Measurements from ENCODE around the gene ADAT2. TPM values are rescaled to one million over a fixed set of nuclear protein-coding genes. Genes with fewer than 3 reads are reported as not detected.
"Not testable (repeated sequence)": the region's sequence is repeated elsewhere in the genome, so short reads cannot be mapped to it uniquely, and the experiment has no call there.

The ADAT2 gene
- total and polyA plus RNA-seq, 2 donors (not counting 1 experiment from before 2014, with no cell fraction given), result 13.6 to 16.0 TPM

- Mint-ChIP-seq H3K27ac (no peak overlapping the region), H3K27me3 (no peaks in the 10 kb centered on the region), H3K9me3 (ENCODE audit: insufficient read depth) (no peaks in the 10 kb centered on the region), H3K4me3 (peak overlapping the region; percentile 95), H3K4me1 (peaks cover 33% of the 10 kb centered on the region)
- no peaks in the 10 kb centered on the region for H3K36me3 ChIP-seq (replicated peaks in 1 of 2; ENCODE audit: control extremely low read depth in 1 of 2, control insufficient read depth in 1 of 2, extremely low read depth in 1 of 2, insufficient read depth in 2 of 2, low read length in 1 of 2)
- no peaks in the 10 kb centered on the region for H3K27me3 ChIP-seq (replicated peaks in 1 of 4; ENCODE audit: control extremely low read depth in 1 of 4, control insufficient read depth in 3 of 4, insufficient read depth in 4 of 4, low read length in 3 of 4)
- H3K4me2 ChIP-seq (replicated peaks; ENCODE audit: low read depth, low read length, poor library complexity, severe bottlenecking), result peak overlapping the region; percentile 87
- peaks cover 24% of the 10 kb centered on the region for H3K79me2 ChIP-seq (ENCODE audit: control insufficient read depth, insufficient read depth, low read length)
- WGBS (ENCODE audit: insufficient coverage), result 100% methylated on average over 1 of the region's 6 CpGs
- H3K9me3 ChIP-seq (ENCODE audit: control extremely low read depth in 1 of 3, control insufficient read depth in 2 of 3, insufficient read depth in 1 of 3, low read length in 2 of 3), result no peaks in the 10 kb centered on the region
- peak overlapping the region; percentile 98 for H2AFZ ChIP-seq (ENCODE audit: insufficient read depth, low read depth, low read length, poor library complexity, severe bottlenecking)
- DNase-seq (no peak), ATAC-seq (ENCODE audit: low read depth) (no peak)
- peak overlapping the region; percentile 8 to 88 (median 83) for H3K4me3 ChIP-seq (ENCODE audit: control extremely low read depth in 1 of 5, extremely low read depth in 1 of 5, insufficient read depth in 1 of 5, low read depth in 2 of 5, low read length in 4 of 5)
- no peak for TF ChIP-seq CTCF (IDR thresholded peaks at IDR 0.05)
- no peak for TF ChIP-seq EZH2 (IDR thresholded peaks at IDR 0.05; ENCODE audit: borderline replicate concordance, insufficient read depth, low read depth, low read length, poor library complexity, severe bottlenecking)
- peaks cover 15 to 18% of the 10 kb centered on the region in 2 donors for H3K4me1 ChIP-seq (ENCODE audit: control insufficient read depth in 2 of 2, insufficient read depth in 2 of 2, low read length in 2 of 2)
- POLR2A ChIA-PET, result interaction anchor here (1.9 kb wide), 1 partner anchor 394 kb away, joined by 10 read pairs; the partner anchor contains the start of gene LTV1
- H4K20me1 ChIP-seq (ENCODE audit: control insufficient read depth, insufficient read depth, low read length, poor library complexity, severe bottlenecking), result no peaks in the 10 kb centered on the region
- H3K9ac ChIP-seq (ENCODE audit: low read length), result peak overlapping the region; percentile 81
- intact Hi-C loops (cut with micrococcal nuclease), result no loop called here
- CTCF ChIA-PET, result interaction anchor here (1.1 kb wide), 1 partner anchor 757 kb away, joined by 5 read pairs; no protein-coding TSS in a partner anchor
- peak overlapping the region in 1 of 2 donors; percentile 82 for H3K27ac ChIP-seq (ENCODE audit: low read length in 2 of 2)
Observed at GRCh38 chr6:143449082-143449713, 1.3 kb downstream of the ADAT2 start.

- H3K9me3 Mint-ChIP-seq (ENCODE audit: insufficient read depth); H3K27ac Mint-ChIP-seq; H3K36me3 ChIP-seq (replicated peaks in 1 of 2; ENCODE audit: control extremely low read depth in 1 of 2, control insufficient read depth in 1 of 2, extremely low read depth in 1 of 2, insufficient read depth in 2 of 2, low read length in 1 of 2); H3K9me3 ChIP-seq (ENCODE audit: control extremely low read depth in 1 of 3, control insufficient read depth in 2 of 3, insufficient read depth in 1 of 3, low read length in 2 of 3); POLR2A ChIA-PET; H2AFZ ChIP-seq (ENCODE audit: insufficient read depth, low read depth, low read length, poor library complexity, severe bottlenecking); CTCF ChIA-PET; intact Hi-C loops (cut with micrococcal nuclease); H3K9ac ChIP-seq (ENCODE audit: low read length); ATAC-seq (ENCODE audit: low read depth); H3K27me3 ChIP-seq (replicated peaks in 1 of 4; ENCODE audit: control extremely low read depth in 1 of 4, control insufficient read depth in 3 of 4, insufficient read depth in 4 of 4, low read length in 3 of 4); H3K4me3 ChIP-seq (ENCODE audit: control extremely low read depth in 1 of 5, extremely low read depth in 1 of 5, insufficient read depth in 1 of 5, low read depth in 2 of 5, low read length in 4 of 5); DNase-seq; H3K27me3 Mint-ChIP-seq; H3K27ac ChIP-seq (ENCODE audit: low read length in 2 of 2); H4K20me1 ChIP-seq (ENCODE audit: control insufficient read depth, insufficient read depth, low read length, poor library complexity, severe bottlenecking); H3K4me3 Mint-ChIP-seq; H3K4me2 ChIP-seq (replicated peaks; ENCODE audit: low read depth, low read length, poor library complexity, severe bottlenecking): not testable (repeated sequence)
- peaks cover 29% of the 10 kb centered on the region for H3K4me1 Mint-ChIP-seq
- WGBS (ENCODE audit: insufficient coverage), result no CpG with 5 or more reads among the region's 2 CpGs
- Histone ChIP-seq H3K4me1 (ENCODE audit: control insufficient read depth in 2 of 2, insufficient read depth in 2 of 2, low read length in 2 of 2) (peaks cover 15 to 18% of the 10 kb centered on the region in 2 donors), H3K79me2 (ENCODE audit: control insufficient read depth, insufficient read depth, low read length) (peaks cover 16% of the 10 kb centered on the region)
Observed at GRCh38 chr6:143447865-143448264, 2.6 kb downstream of the ADAT2 start.

All from B cell (primary cell).